Astrocyte of the hippocampus (primary cell): ENCODE data around the gene SNRNP70.

ENCODE experiments used
- DNase-seq: peaks from one replicate; pipeline ENCODE4 v3.0.0; 2011; ENCODE audit warnings: low read depth, low spot score

The SNRNP70 gene

GRCh38 chr19:49098795-49099194 lies 13.5 kb downstream of the SNRNP70 start:
- no peak for DNase-seq

GRCh38 chr19:49101160-49101559 lies 15.9 kb downstream of the SNRNP70 start:
- no peak for DNase-seq

- DNase-seq: no peak
These were observed 17.1 kb downstream of the SNRNP70 start for GRCh38 chr19:49102303-49102702.

- DNase-seq: no peak
These were observed 18.3 kb downstream of the SNRNP70 start for GRCh38 chr19:49103331-49104085.

- no peak for DNase-seq
These were observed 19.1 kb downstream of the SNRNP70 start for GRCh38 chr19:49104229-49104864.

- DNase-seq: peak; percentile 69
These were observed 21.4 kb downstream of the SNRNP70 start for GRCh38 chr19:49106648-49107135.

GRCh38 chr19:49107625-49108459 lies 22.6 kb downstream of the SNRNP70 start:
- no peak for DNase-seq

GRCh38 chr19:49109051-49109450 lies 23.8 kb downstream of the SNRNP70 start:
- no peak for DNase-seq

- DNase-seq: no peak
These were observed 24.4 kb downstream of the SNRNP70 start for GRCh38 chr19:49109569-49110233.

- peak; percentile 26 for DNase-seq
These were observed 25.3 kb downstream of the SNRNP70 start for GRCh38 chr19:49110567-49110966.

GRCh38 chr19:49111218-49111998 lies 26.2 kb downstream of the SNRNP70 start:
- DNase-seq: no peak

- DNase-seq: peak; percentile 92
These were observed 28.7 kb downstream of the SNRNP70 start, which contains the start of gene LIN7B for GRCh38 chr19:49113762-49114629. Gene LIN7B, plus strand, starts transcription at chr19:49114370. Its CDS starts 35 bp downstream, at chr19:49114405.

GRCh38 chr19:49114630-49115363 lies 29.5 kb downstream of the SNRNP70 start:
- peak; percentile 81 for DNase-seq

GRCh38 chr19:49116544-49116943 lies 31.3 kb downstream of the SNRNP70 start:
- no peak for DNase-seq

GRCh38 chr19:49117677-49118564 lies 32.7 kb downstream of the SNRNP70 start:
- DNase-seq: no peak

GRCh38 chr19:49118565-49119410 lies 33.5 kb downstream of the SNRNP70 start, which contains the start of gene C19orf73:
Gene C19orf73, minus strand, starts transcription at chr19:49119143. Its CDS starts 121 bp downstream, at chr19:49119022.
- peak; percentile 98 for DNase-seq
